HepG2 (cell line): ENCODE results near the gene EPG5. TPM values are rescaled to one million over a fixed set of nuclear protein-coding genes. Genes with fewer than 3 reads are reported as not detected.

ENCODE experiments used
- BCL6 ChIP-seq: IDR thresholded peaks from 2 replicates; pipeline ENCODE4 v1.6.1; 2016; ENCODE audit warnings: missing genetic modification reagents, missing compliant biosample characterization
- EHMT2 ChIP-seq: fragments of 200-600 bp; sonication (generic); IDR thresholded peaks from 2 replicates; pipeline ENCODE4 v1.7.0; 2017; ENCODE audit warnings: antibody characterized with exemption, low read depth, low read length, borderline replicate concordance
- ELF1 ChIP-seq: sonication (generic); formaldehyde crosslinking; IDR thresholded peaks from 2 replicates; pipeline ENCODE4 v1.4.0; 2020; ENCODE audit warnings: missing genetic modification reagents
- ESRRA ChIP-seq: sonication (generic); formaldehyde crosslinking; IDR thresholded peaks from 2 replicates; pipeline ENCODE4 v1.5.1; 2020; ENCODE audit warnings: mild to moderate bottlenecking, low read depth, missing genetic modification reagents
- GATAD1 ChIP-seq: IDR thresholded peaks from 2 replicates; pipeline ENCODE4 v1.6.1; 2016; ENCODE audit warnings: missing genetic modification reagents, missing compliant biosample characterization
- HHEX ChIP-seq: IDR thresholded peaks from 2 replicates; pipeline ENCODE4 v1.6.1; 2016; ENCODE audit warnings: control low read depth
- HIVEP1 ChIP-seq: sonication (generic); formaldehyde crosslinking; IDR thresholded peaks from 2 replicates; pipeline ENCODE4 v1.4.0; 2020; ENCODE audit warnings: mild to moderate bottlenecking, missing genetic modification reagents
- KDM4B ChIP-seq: sonication (generic); formaldehyde crosslinking; IDR thresholded peaks from 2 replicates; pipeline ENCODE4 v1.4.0; 2020; ENCODE audit warnings: missing genetic modification reagents
- NCOR1 ChIP-seq: fragments of 200-600 bp; sonication (generic); IDR thresholded peaks from 2 replicates; pipeline ENCODE4 v1.7.0; 2017; ENCODE audit warnings: antibody characterized with exemption, low read length, borderline replicate concordance
- NR2F6 ChIP-seq, 2 experiments: IDR thresholded peaks; 2 replicates each; pipeline ENCODE4 v1.6.1; 2016; ENCODE audit warnings: antibody characterized with exemption in 1 of 2, mild to moderate bottlenecking in 1 of 2
- RAD21 ChIP-seq: fragments of 450-650 bp; formaldehyde crosslinking; IDR thresholded peaks from 2 replicates; pipeline ENCODE4 v1.5.0; 2020; ENCODE audit warnings: mild to moderate bottlenecking
- TBX2 ChIP-seq: sonication (generic); formaldehyde crosslinking; IDR thresholded peaks from 2 replicates; pipeline ENCODE4 v1.5.0; 2020; ENCODE audit warnings: missing genetic modification reagents, mild to moderate bottlenecking, borderline replicate concordance
- ZC3H13 ChIP-seq: sonication (generic); formaldehyde crosslinking; IDR thresholded peaks from 2 replicates; pipeline ENCODE4 v1.8.1; 2023; ENCODE audit warnings: mild to moderate bottlenecking, missing genetic modification reagents, moderate library complexity
- ZFP82 ChIP-seq: sonication (generic); formaldehyde crosslinking; IDR thresholded peaks from 2 replicates; pipeline ENCODE4 v1.5.1; 2020; ENCODE audit warnings: mild to moderate bottlenecking, missing genetic modification reagents, borderline replicate concordance
- ZNF766 ChIP-seq: sonication (generic); formaldehyde crosslinking; IDR thresholded peaks from 2 replicates; pipeline ENCODE4 v1.5.0; 2020; ENCODE audit warnings: missing genetic modification reagents, borderline replicate concordance
- ZNF878 ChIP-seq: sonication (generic); formaldehyde crosslinking; IDR thresholded peaks from 2 replicates; pipeline ENCODE4 v1.8.1; 2023; ENCODE audit warnings: mild to moderate bottlenecking, missing genetic modification reagents, moderate library complexity
- polyA plus RNA-seq, 8 experiments: library from polyadenylated mRNA; depleted of rRNA in 3 of 8; stranded (reverse) in 7 of 8; unstranded in 1 of 8; fragments of >200 nt; fragmentation: Illumina TruSeq in 4 of 8; extraction: Trizol in 4 of 8; gene quantifications; 2 replicates each; pipeline versions ENCODE4 v1.2.1 to v1.2.3, GENCODE V29; 2011 to 2016; ENCODE audit warnings: low read depth in 4 of 8, missing spikeins in 1 of 8, mixed read lengths in 1 of 8; ENCODE audit not compliant: insufficient read depth in 1 of 8
- total RNA-seq, 5 experiments: library from RNA; depleted of rRNA; stranded (reverse); fragments of >200 nt; fragmentation: Illumina TruSeq; extraction: Trizol; gene quantifications; 2 replicates each; pipeline ENCODE4 v1.2.3, GENCODE V29; 2016; ENCODE audit warnings: low read depth in 1 of 5
- TF ChIP-seq, protein P1 (sequence below): sonication (generic); formaldehyde crosslinking; IDR thresholded peaks from 2 replicates; pipeline ENCODE4 v1.9.0; 2021; ENCODE audit warnings: mild to moderate bottlenecking, missing genetic modification reagents
- TF ChIP-seq, protein P2 (sequence below): sonication (generic); formaldehyde crosslinking; IDR thresholded peaks from 2 replicates; pipeline ENCODE4 v1.9.0; 2022; ENCODE audit warnings: low read depth, missing genetic modification reagents
- TF ChIP-seq, protein P3 (sequence below): sonication (generic); formaldehyde crosslinking; IDR thresholded peaks from 2 replicates; pipeline ENCODE4 v1.4.0; 2020; ENCODE audit warnings: missing genetic modification reagents, low read depth, mild to moderate bottlenecking, borderline replicate concordance
- TF ChIP-seq, protein P4 (sequence below): sonication (generic); formaldehyde crosslinking; IDR thresholded peaks from 2 replicates; pipeline ENCODE4 v1.4.0; 2020; ENCODE audit warnings: missing genetic modification reagents

Gene EPG5
- total and polyA plus RNA-seq, 2 of the 13 experiments (the other 11 are each of a cell fraction or from before 2014, with no cell fraction given) = 6.7 to 9.3 TPM

DNA sequence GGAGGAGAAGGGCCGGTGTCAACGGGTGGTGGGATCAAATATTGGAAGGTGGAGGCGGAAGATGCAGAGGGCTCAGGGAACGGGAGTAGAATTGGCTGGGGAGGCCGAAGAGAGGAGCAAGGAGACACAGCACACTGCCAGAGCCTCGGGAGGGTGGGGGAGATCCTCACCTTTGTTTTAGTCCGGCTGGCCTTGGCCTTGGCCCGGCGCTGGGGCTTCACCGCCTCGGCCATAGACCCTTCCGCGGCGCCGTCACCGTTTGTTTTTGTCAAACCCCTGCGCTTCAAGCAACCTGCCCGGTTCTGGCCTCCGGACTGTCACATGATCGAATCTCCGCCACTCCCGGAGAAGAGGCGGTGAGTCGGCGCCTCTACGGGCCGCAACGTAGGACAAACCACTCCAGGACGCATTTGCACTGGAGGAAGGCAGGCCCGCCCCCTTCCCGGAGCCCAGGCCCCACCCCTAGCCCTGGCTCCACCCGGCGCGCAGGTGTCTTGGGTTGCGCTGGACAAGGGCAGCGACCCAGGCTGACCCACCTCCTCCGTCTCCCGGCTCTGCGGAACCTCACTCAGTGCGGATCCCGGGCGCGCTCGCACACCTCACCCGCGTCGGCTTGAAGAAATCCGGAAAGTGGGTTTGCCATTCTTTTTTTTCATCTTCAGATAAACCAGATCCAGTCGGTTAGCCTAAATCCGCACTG is at the start of gene EPG5 (continued):
- TF ChIP-seq, protein P1, sequence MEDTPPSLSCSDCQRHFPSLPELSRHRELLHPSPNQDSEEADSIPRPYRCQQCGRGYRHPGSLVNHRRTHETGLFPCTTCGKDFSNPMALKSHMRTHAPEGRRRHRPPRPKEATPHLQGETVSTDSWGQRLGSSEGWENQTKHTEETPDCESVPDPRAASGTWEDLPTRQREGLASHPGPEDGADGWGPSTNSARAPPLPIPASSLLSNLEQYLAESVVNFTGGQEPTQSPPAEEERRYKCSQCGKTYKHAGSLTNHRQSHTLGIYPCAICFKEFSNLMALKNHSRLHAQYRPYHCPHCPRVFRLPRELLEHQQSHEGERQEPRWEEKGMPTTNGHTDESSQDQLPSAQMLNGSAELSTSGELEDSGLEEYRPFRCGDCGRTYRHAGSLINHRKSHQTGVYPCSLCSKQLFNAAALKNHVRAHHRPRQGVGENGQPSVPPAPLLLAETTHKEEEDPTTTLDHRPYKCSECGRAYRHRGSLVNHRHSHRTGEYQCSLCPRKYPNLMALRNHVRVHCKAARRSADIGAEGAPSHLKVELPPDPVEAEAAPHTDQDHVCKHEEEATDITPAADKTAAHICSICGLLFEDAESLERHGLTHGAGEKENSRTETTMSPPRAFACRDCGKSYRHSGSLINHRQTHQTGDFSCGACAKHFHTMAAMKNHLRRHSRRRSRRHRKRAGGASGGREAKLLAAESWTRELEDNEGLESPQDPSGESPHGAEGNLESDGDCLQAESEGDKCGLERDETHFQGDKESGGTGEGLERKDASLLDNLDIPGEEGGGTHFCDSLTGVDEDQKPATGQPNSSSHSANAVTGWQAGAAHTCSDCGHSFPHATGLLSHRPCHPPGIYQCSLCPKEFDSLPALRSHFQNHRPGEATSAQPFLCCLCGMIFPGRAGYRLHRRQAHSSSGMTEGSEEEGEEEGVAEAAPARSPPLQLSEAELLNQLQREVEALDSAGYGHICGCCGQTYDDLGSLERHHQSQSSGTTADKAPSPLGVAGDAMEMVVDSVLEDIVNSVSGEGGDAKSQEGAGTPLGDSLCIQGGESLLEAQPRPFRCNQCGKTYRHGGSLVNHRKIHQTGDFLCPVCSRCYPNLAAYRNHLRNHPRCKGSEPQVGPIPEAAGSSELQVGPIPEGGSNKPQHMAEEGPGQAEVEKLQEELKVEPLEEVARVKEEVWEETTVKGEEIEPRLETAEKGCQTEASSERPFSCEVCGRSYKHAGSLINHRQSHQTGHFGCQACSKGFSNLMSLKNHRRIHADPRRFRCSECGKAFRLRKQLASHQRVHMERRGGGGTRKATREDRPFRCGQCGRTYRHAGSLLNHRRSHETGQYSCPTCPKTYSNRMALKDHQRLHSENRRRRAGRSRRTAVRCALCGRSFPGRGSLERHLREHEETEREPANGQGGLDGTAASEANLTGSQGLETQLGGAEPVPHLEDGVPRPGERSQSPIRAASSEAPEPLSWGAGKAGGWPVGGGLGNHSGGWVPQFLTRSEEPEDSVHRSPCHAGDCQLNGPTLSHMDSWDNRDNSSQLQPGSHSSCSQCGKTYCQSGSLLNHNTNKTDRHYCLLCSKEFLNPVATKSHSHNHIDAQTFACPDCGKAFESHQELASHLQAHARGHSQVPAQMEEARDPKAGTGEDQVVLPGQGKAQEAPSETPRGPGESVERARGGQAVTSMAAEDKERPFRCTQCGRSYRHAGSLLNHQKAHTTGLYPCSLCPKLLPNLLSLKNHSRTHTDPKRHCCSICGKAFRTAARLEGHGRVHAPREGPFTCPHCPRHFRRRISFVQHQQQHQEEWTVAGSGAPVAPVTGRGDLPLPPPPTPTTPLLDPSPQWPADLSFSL (CRISPR knock-in tag) = no peak
- TF ChIP-seq ZFP82 (CRISPR knock-in tag) = 0 out of 2 replicates have a peak, but pooled peaks have one; percentile 49
- peak; percentile 75 for TF ChIP-seq ELF1 (CRISPR knock-in tag)
- TF ChIP-seq GATAD1 (CRISPR knock-in tag) = peak; percentile 96
- TF ChIP-seq HIVEP1 (CRISPR knock-in tag) = 0 out of 2 replicates have a peak, but pooled peaks have one; percentile 21
- peak; percentile 40; the same call in 1 of the 2 replicates for TF ChIP-seq NR2F6 (IDR thresholded peaks at IDR 0.05)
- peak; percentile 32; the same call in 1 of the 2 replicates for TF ChIP-seq NR2F6 (CRISPR knock-in tag; IDR thresholded peaks at IDR 0.05)
- TF ChIP-seq ESRRA = no peak
- TF ChIP-seq, protein P2, sequence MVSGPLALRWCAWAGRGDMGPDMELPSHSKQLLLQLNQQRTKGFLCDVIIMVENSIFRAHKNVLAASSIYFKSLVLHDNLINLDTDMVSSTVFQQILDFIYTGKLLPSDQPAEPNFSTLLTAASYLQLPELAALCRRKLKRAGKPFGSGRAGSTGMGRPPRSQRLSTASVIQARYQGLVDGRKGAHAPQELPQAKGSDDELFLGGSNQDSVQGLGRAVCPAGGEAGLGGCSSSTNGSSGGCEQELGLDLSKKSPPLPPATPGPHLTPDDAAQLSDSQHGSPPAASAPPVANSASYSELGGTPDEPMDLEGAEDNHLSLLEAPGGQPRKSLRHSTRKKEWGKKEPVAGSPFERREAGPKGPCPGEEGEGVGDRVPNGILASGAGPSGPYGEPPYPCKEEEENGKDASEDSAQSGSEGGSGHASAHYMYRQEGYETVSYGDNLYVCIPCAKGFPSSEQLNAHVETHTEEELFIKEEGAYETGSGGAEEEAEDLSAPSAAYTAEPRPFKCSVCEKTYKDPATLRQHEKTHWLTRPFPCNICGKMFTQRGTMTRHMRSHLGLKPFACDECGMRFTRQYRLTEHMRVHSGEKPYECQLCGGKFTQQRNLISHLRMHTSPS (CRISPR knock-in tag) = no peak
- TF ChIP-seq TBX2 = no peak
- TF ChIP-seq NCOR1 = peak; percentile 32; the same call in 1 of the 2 replicates
- no peak for TF ChIP-seq ZNF878 (CRISPR knock-in tag)
- no peak for TF ChIP-seq ZC3H13 (CRISPR knock-in tag)
- no peak for TF ChIP-seq HHEX (CRISPR knock-in tag)
- TF ChIP-seq, protein P3, sequence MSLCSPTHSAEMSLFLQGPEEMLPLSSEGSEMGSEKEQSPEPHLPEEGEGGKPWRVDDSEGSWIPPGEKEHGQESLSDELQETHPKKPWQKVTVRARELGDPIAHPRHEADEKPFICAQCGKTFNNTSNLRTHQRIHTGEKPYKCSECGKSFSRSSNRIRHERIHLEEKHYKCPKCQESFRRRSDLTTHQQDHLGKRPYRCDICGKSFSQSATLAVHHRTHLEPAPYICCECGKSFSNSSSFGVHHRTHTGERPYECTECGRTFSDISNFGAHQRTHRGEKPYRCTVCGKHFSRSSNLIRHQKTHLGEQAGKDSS (CRISPR knock-in tag) = no peak
- TF ChIP-seq EHMT2 = no peak
- TF ChIP-seq, protein P4, sequence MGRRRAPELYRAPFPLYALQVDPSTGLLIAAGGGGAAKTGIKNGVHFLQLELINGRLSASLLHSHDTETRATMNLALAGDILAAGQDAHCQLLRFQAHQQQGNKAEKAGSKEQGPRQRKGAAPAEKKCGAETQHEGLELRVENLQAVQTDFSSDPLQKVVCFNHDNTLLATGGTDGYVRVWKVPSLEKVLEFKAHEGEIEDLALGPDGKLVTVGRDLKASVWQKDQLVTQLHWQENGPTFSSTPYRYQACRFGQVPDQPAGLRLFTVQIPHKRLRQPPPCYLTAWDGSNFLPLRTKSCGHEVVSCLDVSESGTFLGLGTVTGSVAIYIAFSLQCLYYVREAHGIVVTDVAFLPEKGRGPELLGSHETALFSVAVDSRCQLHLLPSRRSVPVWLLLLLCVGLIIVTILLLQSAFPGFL (CRISPR knock-in tag) = no peak
- no peak for TF ChIP-seq KDM4B (CRISPR knock-in tag)
- TF ChIP-seq RAD21 (CRISPR knock-in tag) = no peak
- no peak for TF ChIP-seq ZNF766 (CRISPR knock-in tag)
- peak; percentile 30; the same call in 1 of the 2 replicates for TF ChIP-seq BCL6 (CRISPR knock-in tag)
